GM18867 (cell line): ENCODE data around the gene STPG4.
"Not testable (repeated sequence)": the region's sequence is repeated elsewhere in the genome, so short reads cannot be mapped to it uniquely, and the experiment has no call there.

Experiments used
- ATAC-seq: cut with Tn5 transposase; IDR thresholded peaks from one replicate; pipeline ENCODE4 v1.9.1; 2021; ENCODE audit warnings: mild to moderate bottlenecking, moderate library complexity; ENCODE audit not compliant: unreplicated experiment

STPG4 gene

DNA sequence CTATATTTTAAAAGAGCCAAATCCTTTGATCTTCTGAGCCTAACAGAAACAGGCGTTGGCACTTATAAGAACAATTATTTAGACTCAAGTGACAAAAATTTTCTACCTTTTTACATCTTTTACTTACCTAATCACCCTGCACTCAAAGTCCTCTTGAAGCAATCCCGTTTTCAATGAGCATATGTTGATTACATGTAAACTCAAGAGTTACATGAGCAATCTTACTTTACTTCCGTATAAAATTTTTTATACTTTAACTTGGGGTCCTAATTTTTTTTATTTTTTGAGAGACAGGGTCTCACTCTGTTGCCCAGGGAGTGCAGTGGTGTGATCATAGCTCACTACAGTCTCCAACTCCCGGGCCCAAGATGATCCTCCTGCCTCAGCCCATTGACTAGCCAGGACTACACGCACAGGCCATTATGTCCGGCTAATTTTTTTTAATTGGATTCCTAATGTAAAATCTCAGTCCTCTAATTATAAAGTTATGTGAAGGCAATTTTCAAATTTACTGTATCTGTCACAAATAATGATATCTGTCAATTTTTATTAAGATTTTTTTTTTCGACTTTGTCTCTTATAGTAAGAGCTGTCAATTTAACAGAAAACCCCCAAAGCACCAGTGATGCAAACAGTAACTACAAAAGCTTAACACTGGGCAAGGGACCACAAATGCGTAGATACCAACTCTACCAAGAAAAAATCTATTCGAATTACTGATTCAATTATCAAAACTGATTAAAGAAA is 19.1 kb upstream of the STPG4 start:
- no peak for ATAC-seq

DNA sequence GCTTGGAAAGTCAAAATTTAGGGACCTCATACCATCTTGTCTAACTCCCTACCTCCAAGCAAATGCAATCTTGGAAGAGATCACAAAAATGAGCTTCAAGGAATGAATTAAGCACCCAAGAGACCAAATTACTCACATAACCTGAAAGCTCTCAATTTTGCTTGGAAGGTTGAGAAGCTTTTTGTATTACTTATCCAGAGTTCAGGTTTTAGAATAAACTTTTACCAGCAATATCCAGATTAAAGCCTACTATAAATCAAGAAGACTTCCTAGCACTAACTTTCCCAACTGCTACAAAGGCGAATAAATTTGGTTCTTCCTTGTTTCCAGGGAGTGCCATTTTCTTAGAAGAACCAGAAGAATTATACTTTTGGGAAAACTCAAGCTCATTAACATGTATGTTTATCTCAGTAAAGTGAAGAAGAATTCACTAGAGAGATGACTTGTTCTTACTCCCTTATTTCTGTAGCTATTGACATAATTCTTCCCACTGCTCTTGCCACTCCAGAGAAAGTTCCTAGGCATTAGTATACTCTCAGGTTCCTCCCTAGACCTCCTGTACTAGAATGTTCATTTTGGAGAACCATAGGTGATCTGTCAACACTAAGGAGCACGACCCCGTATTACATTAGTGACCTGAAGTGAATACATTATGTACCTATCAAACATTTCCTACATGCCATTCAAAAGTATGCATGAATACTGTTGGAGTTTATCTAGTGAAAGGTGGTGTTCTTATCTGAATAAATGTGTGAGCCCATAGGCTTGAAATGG is 18.0 kb upstream of the STPG4 start:
- no peak for ATAC-seq

DNA sequence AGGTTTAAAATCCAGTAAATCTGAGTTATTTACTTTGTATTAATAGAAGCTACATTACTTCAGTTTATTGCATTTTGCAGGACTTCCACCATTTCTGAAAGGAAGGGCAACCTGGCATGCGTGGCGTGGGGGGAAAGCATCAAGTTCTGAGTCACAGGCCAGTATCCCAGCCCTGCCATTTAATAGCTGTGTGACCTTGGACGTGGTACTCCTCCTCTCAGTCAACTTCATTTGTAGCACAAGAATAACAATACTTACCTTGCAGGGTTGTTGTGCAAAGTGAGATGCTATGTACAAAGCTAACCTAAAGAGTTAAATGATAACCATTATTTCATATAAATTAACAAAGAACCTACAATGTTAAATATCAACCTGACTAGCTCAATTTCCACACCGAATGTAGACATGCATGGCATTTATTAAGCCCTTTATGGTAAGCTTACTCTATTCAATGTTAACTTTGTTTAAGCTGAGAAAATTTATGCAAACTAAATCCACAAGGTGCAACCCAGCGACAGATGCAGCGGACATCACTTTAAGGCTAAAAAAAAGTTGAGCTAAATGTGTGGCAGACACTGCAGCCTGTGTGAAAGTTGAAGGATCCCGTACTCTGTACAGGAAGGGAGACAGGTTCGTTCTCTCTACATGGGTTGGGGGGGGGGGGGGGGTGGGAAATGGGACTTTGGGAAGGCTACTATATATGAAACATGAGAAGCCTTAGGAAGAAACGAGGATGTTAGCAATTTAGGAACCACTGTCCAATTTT is 17.2 kb upstream of the STPG4 start:
- no peak for ATAC-seq

DNA sequence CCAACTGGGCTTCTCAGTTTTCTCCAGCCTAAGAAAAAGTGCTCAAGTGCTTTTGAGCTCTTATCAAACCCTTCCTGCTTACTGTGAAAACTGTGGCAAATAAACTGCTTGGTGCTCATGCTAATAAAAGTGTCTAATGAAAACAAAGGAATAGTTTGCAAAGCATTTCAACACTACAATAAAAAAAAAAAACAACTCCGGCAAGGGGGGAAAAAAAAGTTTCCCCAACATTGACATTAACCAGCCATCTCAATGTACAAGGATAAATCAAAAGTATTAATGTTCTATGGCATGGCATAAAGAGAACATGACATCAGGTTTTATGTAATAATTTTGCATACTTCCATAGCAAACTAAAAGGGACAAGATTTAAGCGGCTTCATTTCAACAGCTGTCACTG is 14.7 kb upstream of the STPG4 start:
- no peak for ATAC-seq

- ATAC-seq = not testable (repeated sequence)
Measured at GRCh38 chr2:47168895-47169294, 13.8 kb upstream of the STPG4 start.

- ATAC-seq = no peak
Measured at GRCh38 chr2:47167149-47167548, 12.0 kb upstream of the STPG4 start.

DNA sequence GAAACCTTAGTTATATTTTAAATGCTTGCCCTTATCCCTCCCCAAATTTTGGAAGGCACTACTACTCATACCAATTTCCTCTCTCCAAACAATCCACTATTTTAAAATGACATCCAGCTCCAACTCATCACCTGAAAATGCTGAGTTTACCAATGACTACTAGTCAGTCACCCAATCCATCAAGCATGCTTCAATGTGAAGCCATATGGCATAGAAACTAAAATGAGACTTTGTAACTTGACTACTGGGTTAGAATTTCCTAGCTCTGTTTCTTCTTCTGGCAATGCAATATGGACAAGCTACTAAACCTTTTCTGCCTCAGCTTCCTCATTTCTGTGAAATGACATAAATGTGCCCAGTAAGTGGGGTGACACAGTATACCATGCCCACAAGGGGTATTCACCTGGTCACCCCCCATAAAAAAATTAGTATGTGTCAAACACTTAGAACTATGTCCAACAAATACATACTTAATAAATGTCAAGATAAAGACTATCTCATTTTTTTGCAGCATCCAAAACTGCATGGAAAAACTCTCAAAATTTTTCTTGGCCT is 10.0 kb upstream of the STPG4 start:
- no peak for ATAC-seq

DNA sequence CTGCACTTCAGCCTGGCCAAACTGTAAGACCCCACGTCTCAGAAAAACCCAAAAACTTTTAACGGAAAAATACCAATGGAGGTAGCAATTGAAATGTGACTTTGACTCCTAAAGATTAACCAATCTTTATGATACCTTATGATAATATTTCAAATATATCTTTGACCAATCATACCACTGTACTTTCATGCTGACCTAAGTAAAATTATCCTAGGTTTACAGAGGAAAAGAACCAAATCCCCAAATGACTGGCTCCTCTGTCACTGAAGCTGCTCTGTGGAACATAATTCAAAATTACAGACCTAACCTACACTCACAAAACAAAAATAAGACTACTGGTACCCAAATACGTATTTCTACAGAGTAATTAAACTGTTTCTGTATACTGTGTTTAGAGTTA is 7.7 kb upstream of the STPG4 start:
- ATAC-seq = no peak

DNA sequence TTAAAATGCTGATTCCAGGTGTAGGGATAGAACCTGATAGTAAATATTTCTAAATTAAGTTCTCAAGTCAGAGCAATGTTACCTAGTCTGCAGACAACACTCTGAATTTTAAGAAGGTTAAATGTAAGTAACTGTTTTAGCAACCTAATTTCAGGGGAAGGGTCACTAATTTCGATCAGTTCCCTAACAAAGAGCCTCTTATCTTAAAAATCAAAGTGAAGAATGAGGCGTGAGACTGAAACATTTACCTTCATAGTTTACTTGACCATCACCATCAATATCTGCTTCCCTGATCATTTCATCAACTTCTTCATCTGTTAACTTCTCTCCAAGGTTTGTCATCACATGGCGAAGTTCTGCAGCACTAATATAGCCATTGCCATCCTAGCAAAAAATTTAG is 6.4 kb upstream of the STPG4 start:
- ATAC-seq = no peak

- no peak for ATAC-seq
Measured at GRCh38 chr2:47160660-47161059, 5.6 kb upstream of the STPG4 start.

DNA sequence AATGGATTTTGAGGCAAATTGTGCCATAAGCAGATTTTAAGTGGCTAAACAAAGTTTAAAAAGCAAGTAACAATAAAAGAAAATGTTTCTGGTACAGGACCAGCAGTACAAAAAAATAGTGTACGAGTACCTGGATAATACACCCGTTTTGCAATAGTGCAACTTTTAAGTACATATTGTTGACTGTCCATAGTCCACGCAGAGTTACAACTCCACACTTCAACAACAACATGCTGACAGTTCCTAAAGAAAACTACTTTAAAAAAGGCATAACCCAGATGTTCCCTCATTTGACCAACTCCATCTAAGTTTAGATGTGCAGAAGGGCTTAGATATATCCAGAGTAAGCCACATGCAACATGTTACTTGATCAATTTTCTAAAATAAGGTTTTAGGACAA is 5.1 kb upstream of the STPG4 start:
- ATAC-seq = no peak

DNA sequence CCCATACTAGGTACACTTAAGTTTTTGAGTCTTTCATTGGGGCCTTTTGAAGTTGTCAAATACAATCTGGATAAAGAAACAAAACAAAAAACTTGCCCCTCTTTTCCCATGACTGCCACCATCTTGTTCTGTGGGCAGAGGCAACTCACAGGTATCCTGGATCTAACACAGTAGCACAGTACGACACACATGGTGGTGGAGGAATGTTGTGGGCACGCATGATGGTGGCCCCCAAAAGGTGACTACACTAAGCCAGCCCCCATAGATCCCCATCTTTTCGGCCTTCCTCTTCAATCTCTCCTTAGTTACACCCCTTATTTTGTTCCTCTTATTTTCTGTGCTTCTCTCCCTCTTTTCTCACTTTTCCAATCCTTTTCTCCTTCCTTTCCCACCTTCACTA is 4.5 kb upstream of the STPG4 start:
- no peak for ATAC-seq

DNA sequence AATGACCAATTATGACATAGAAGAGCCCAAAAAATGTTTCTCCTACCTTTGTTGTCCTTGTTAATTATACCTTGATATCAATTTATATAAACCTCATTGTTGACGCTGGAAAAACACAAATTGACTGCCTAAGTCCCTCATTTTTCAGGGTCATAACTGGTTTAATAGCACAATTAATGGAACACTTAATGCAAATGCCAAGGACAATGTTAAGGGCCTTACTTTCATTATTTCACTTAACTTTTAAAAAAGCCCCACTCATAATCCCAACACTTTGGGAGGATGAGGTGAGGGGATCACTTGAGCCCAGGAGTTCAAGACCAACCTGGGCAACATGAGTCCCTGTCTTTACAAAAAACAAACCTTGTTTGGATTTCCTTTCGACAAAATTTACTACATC is 3.5 kb upstream of the STPG4 start:
- no peak for ATAC-seq

DNA sequence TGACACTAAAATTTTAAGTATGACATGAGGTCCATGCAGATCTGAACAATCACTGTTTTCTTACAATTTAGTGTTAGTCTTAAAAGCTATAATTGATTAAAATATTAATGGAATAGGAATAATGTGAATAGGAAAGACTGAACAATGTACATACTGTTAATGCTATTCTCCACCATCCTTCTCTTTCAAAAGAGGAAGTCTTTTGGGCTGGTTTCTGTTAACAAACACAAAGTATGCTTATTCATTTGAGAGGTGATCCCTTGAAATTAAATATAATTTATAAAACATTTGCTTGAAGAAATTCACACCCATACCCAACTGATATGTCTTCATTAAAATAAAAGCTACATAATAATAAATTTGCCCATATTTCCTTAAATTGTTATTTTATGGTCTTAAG is 2.3 kb downstream of the STPG4 start:
- no peak for ATAC-seq

DNA sequence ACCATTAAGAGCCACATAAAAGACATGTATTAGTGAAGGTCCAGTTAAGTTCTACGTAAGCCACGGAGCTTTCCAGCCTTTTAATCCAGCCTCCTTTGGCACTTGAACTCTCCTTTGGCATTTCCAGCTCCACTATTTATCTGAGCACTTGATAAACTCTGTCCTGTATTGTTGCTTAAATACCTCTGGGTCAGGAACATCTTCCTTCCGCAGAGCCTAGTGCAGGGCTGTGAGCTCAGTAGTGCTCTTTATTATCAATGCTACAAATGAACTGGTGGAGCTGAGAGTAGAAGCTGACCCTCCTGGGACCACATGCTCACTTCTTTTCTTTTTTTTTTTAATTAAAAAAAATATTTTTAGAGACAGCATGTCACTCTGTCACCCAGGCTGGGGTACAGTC is 4.9 kb downstream of the STPG4 start:
- no peak for ATAC-seq

DNA sequence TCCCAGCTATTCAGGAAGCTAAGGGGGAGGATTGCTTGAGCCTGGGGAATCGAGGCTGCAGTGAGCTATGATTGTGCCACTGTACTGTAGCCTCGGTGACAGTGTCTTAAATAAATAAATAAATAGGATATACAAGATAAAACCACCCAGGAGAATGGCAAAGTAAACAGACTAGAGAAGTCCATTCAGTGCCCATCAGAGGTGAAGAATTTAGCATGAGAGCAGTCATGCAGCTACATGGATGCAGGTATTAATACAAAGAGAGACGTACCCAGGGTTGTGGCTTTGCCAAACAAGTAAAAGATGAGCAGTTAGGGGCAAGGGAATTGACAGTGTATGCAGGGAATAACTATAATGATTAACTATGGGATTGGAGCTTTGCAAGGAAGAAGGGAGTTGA is 8.1 kb downstream of the STPG4 start:
- no peak for ATAC-seq

GRCh38 chr2:47145466-47145865 is 9.6 kb downstream of the STPG4 start:
- ATAC-seq = no peak

DNA sequence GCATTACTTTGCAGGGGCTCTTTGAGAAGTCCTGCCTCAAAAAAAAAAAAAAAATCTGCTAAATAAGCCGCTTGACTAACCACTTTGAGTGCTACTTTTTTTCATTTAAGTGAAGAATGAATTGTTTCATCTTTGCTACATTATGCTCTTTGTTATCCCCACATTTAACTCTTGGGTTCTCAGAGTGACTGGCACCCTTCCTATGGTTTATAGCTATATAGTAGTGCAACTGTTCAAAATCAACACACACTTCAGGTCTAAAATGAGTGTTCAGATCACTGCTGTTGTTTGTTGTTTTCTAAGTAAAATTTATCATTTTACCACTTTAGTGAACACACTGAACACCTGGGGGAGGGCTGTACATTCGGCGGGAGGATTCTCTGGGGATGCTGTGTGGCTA is 13.6 kb downstream of the STPG4 start:
- ATAC-seq = no peak

GRCh38 chr2:47134386-47135090 is 20.6 kb downstream of the STPG4 start:
- ATAC-seq = no peak

- ATAC-seq = no peak
Measured at GRCh38 chr2:47133046-47133445, 22.1 kb downstream of the STPG4 start.

- ATAC-seq = no peak
Measured at GRCh38 chr2:47129191-47129706, 25.9 kb downstream of the STPG4 start.
